GM18870 (cell line): ENCODE results near the gene SLC22A23.

ENCODE experiments used
- ATAC-seq: cut with Tn5 transposase; IDR thresholded peaks from one replicate; pipeline ENCODE4 v1.9.1; 2021; ENCODE audit warnings: moderate library complexity; ENCODE audit not compliant: unreplicated experiment

Gene SLC22A23

GRCh38 chr6:3306848-3307247, 150.0 kb downstream of the SLC22A23 start:
- ATAC-seq: no peak

GRCh38 chr6:3305831-3306230, 151.0 kb downstream of the SLC22A23 start:
- no peak for ATAC-seq

- ATAC-seq: no peak
These were observed 151.7 kb downstream of the SLC22A23 start for GRCh38 chr6:3305216-3305565.

- no peak for ATAC-seq
These were observed 152.2 kb downstream of the SLC22A23 start for GRCh38 chr6:3304500-3305215.

- ATAC-seq: no peak
These were observed 152.9 kb downstream of the SLC22A23 start for GRCh38 chr6:3303795-3304411.

- no peak for ATAC-seq
These were observed 155.3 kb downstream of the SLC22A23 start for GRCh38 chr6:3301506-3301905.

GRCh38 chr6:3299221-3299620, 157.6 kb downstream of the SLC22A23 start:
- no peak for ATAC-seq

GRCh38 chr6:3297909-3298308, 158.9 kb downstream of the SLC22A23 start:
- no peak for ATAC-seq

- ATAC-seq: no peak
These were observed 159.8 kb downstream of the SLC22A23 start for GRCh38 chr6:3297006-3297405.

GRCh38 chr6:3296537-3296936, 160.3 kb downstream of the SLC22A23 start:
- ATAC-seq: no peak

- no peak for ATAC-seq
These were observed 160.8 kb downstream of the SLC22A23 start for GRCh38 chr6:3296078-3296477.

- ATAC-seq: no peak
These were observed 161.7 kb downstream of the SLC22A23 start for GRCh38 chr6:3294921-3295871.

GRCh38 chr6:3294396-3294795, 162.5 kb downstream of the SLC22A23 start:
- ATAC-seq: no peak

- no peak for ATAC-seq
These were observed 163.3 kb downstream of the SLC22A23 start for GRCh38 chr6:3293271-3294155.

GRCh38 chr6:3292431-3293197, 164.2 kb downstream of the SLC22A23 start:
- no peak for ATAC-seq

- ATAC-seq: no peak
These were observed 164.9 kb downstream of the SLC22A23 start for GRCh38 chr6:3291987-3292386.

GRCh38 chr6:3291346-3291745, 165.5 kb downstream of the SLC22A23 start:
- ATAC-seq: no peak

GRCh38 chr6:3290931-3291211, 166.0 kb downstream of the SLC22A23 start:
- ATAC-seq: no peak

- no peak for ATAC-seq
These were observed 166.5 kb downstream of the SLC22A23 start for GRCh38 chr6:3290149-3290930.
